Type B pancreatic cell (in vitro differentiated cells): ENCODE data around the gene CKS2. TPM values are rescaled to one million over a fixed set of nuclear protein-coding genes. Genes with fewer than 3 reads are reported as not detected.

ENCODE experiments used
- DNase-seq: peaks from one replicate; pipeline ENCODE4 v3.0.0; 2021; ENCODE audit warnings: mixed read lengths; ENCODE audit not compliant: unreplicated experiment; ENCODE audit errors: extremely low spot score
- H3K27ac Mint-ChIP-seq: 2 replicates; pipeline ENCODE4 v1.8.0; 2021; ENCODE audit warnings: mild to moderate bottlenecking, mixed read lengths
- H3K27me3 Mint-ChIP-seq: 2 replicates; pipeline ENCODE4 v1.8.0; 2021; ENCODE audit warnings: mixed read lengths
- H3K36me3 Mint-ChIP-seq: 2 replicates; pipeline ENCODE4 v1.8.0; 2021; ENCODE audit warnings: mixed read lengths
- H3K4me1 Mint-ChIP-seq: one replicate; pipeline ENCODE4 v1.8.0; 2021; ENCODE audit warnings: mixed read lengths; ENCODE audit not compliant: unreplicated experiment
- H3K4me3 Mint-ChIP-seq: 2 replicates; pipeline ENCODE4 v1.8.0; 2021; ENCODE audit warnings: mild to moderate bottlenecking, mixed read lengths
- H3K9me3 Mint-ChIP-seq: 2 replicates; pipeline ENCODE4 v1.8.0; 2021; ENCODE audit warnings: mixed read lengths
- total RNA-seq: library from RNA; stranded (reverse); gene quantifications from 2 replicates; pipeline ENCODE4 v1.2.1, GENCODE V29; 2021; ENCODE audit warnings: low replicate concordance
- TF ChIP-seq, protein P1 (sequence below): fragments of 200-600 bp; sonication (generic); conservative IDR thresholded peaks from 2 replicates; pipeline ENCODE4 v1.5.0; 2021; ENCODE audit warnings: antibody characterized with exemption, mild to moderate bottlenecking

Gene CKS2
- total RNA-seq, 1 donor from 2014 or later, result 115 TPM

DNA sequence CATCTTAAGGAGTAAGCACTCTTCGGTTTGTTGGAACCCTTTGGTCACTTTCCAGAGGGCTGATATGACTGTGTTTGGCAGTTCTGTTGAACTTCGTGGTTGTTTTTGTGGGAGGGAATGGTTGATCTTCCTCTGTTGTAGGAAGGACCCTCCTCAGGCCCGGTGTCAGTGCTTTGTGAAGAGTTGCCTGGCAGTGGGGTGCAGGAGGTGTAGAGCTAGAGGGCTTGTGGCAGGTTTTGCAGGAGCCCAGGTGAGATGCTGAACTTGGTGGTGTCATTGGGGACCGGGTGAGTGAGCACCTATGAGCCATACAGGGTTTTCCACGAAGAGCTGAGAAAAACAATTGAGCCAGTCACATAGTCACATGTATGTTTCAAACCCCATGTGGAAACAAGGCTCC is 34.5 kb downstream of the CKS2 start:
- no peaks in the 10 kb centered on the region for H3K27me3 Mint-ChIP-seq
- no peak overlapping the region for H3K4me3 Mint-ChIP-seq
- no peak overlapping the region for H3K27ac Mint-ChIP-seq
- H3K36me3 Mint-ChIP-seq, result peaks cover 77% of the 10 kb centered on the region
- DNase-seq, result no peak
- H3K9me3 Mint-ChIP-seq, result no peaks in the 10 kb centered on the region
- no peaks in the 10 kb centered on the region for H3K4me1 Mint-ChIP-seq
- TF ChIP-seq, protein P1, sequence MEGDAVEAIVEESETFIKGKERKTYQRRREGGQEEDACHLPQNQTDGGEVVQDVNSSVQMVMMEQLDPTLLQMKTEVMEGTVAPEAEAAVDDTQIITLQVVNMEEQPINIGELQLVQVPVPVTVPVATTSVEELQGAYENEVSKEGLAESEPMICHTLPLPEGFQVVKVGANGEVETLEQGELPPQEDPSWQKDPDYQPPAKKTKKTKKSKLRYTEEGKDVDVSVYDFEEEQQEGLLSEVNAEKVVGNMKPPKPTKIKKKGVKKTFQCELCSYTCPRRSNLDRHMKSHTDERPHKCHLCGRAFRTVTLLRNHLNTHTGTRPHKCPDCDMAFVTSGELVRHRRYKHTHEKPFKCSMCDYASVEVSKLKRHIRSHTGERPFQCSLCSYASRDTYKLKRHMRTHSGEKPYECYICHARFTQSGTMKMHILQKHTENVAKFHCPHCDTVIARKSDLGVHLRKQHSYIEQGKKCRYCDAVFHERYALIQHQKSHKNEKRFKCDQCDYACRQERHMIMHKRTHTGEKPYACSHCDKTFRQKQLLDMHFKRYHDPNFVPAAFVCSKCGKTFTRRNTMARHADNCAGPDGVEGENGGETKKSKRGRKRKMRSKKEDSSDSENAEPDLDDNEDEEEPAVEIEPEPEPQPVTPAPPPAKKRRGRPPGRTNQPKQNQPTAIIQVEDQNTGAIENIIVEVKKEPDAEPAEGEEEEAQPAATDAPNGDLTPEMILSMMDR, result no peak

DNA sequence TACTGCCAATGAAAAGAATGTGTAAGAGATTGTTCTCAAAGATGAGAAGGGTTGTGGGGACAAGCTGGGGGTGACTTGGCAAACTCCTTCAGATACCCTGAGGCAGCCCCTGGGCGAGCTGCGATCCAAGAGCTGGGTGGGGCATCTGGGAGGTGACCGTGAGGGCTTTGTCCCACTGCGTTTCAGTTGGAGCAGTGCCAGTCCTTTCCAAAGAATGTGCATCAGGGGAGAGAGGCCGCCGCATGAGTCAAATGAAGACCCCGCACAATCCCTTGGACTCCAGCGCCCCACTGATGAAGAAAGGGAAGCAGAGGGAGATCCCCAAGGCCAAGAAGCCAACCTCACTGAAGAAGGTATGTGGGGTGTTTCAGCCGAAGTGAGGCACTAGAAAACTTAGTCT is 35.7 kb downstream of the CKS2 start:
- TF ChIP-seq, protein P1, result no peak
- DNase-seq, result no peak
- no peaks in the 10 kb centered on the region for H3K9me3 Mint-ChIP-seq
- no peak overlapping the region for H3K4me3 Mint-ChIP-seq
- no peaks in the 10 kb centered on the region for H3K27me3 Mint-ChIP-seq
- H3K27ac Mint-ChIP-seq, result peak overlapping the region; percentile 42
- no peaks in the 10 kb centered on the region for H3K4me1 Mint-ChIP-seq
- H3K36me3 Mint-ChIP-seq, result peaks cover 74% of the 10 kb centered on the region

DNA sequence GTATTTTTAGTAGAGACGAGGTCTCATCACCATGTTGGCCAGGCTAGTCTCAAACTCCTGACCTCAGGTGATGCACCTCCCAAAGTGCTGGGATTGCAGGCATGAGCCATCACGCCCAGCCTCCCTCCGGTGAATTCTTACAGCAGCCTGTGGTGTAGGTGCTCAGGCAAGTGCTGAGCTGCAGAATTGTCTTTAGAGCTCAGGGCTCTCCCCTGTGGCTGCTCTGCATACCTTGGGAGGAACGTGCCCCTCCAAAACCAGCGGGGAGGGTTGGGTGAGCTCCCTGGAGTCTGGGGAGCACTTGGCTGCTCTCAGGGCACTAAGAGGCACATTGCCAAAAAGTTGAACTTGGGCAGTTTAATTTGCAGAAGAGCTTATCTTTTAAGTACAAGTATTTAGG is 36.7 kb downstream of the CKS2 start:
- TF ChIP-seq, protein P1, result no peak
- peaks cover 69% of the 10 kb centered on the region for H3K36me3 Mint-ChIP-seq
- DNase-seq, result no peak
- no peaks in the 10 kb centered on the region for H3K27me3 Mint-ChIP-seq
- H3K4me3 Mint-ChIP-seq, result no peak overlapping the region
- no peaks in the 10 kb centered on the region for H3K9me3 Mint-ChIP-seq
- H3K27ac Mint-ChIP-seq, result no peak overlapping the region
- no peaks in the 10 kb centered on the region for H3K4me1 Mint-ChIP-seq

DNA sequence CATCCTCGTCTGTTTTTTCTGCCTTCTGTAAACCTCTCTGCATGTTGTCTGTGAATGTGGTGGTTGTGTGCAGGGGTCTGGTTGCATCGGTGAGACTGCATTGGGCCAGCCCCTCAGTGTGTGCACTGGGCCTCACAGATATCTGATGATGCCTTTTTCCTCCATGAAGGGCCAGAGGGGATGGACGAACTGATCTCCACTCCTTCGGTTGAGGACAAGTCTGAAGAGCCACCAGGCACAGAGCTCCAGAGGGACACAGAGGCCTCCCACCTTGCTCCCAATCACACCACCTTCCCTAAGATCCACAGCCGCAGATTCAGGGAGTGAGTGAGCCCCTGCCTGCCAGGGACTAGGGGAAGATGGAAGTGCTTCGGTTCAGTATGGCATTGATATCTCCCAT is 38.6 kb downstream of the CKS2 start:
- H3K36me3 Mint-ChIP-seq, result peaks cover 61% of the 10 kb centered on the region
- H3K4me3 Mint-ChIP-seq, result no peak overlapping the region
- DNase-seq, result no peak
- H3K27me3 Mint-ChIP-seq, result no peaks in the 10 kb centered on the region
- no peak overlapping the region for H3K27ac Mint-ChIP-seq
- H3K4me1 Mint-ChIP-seq, result no peaks in the 10 kb centered on the region
- no peaks in the 10 kb centered on the region for H3K9me3 Mint-ChIP-seq
- TF ChIP-seq, protein P1, result no peak

DNA sequence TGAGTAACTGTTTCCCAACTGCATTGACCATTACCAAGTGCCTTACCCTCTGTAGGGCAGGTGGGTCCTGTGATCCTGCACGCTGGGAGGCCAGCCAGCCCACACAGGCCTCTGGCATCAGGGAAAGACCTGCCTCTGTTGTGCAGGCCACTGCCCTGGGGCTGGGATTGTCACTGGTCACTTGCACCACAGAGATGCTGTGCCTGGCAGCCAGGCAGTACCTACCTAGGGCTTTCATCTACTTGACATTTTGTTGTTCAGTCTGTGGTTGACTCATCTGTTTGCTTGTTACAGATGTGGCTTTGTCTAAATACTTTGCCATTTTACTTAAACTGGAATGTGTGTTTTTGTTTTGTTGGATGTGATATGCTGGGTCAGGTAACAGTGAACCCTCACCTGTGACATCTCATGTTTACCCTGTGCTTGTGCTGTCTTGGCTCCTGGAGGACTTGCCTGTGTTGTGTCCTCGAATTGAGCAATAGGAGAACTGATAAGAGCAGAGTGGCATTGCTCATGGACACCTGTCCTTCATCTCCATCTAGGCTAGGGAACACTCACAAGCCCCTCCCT is 40.1 kb downstream of the CKS2 start:
- TF ChIP-seq, protein P1, result no peak
- Mint-ChIP-seq H3K36me3 (peaks cover 52% of the 10 kb centered on the region), H3K4me1 (no peaks in the 10 kb centered on the region), H3K9me3 (no peaks in the 10 kb centered on the region), H3K27ac (no peak overlapping the region), H3K27me3 (no peaks in the 10 kb centered on the region), H3K4me3 (no peak overlapping the region)
- DNase-seq, result no peak
